Measurements from ENCODE around the gene SPRED2.
"Not testable (repeated sequence)": the region's sequence is repeated elsewhere in the genome, so short reads cannot be mapped to it uniquely, and the experiment has no call there.

Gene SPRED2

GRCh38 chr2:65339648-65340047 is 92.8 kb downstream of the SPRED2 start:
- no peak for ATAC-seq
- no peak for TF ChIP-seq TSHZ2 (CRISPR knock-in tag; IDR thresholded peaks at IDR 0.05)
- no peak for TF ChIP-seq CREB5 (CRISPR knock-in tag; IDR thresholded peaks at IDR 0.05; ENCODE audit: low read depth)
- TF ChIP-seq ISL1 (CRISPR knock-in tag; IDR thresholded peaks at IDR 0.05) = no peak
- TF ChIP-seq PPARA (CRISPR knock-in tag; IDR thresholded peaks at IDR 0.05; ENCODE audit: borderline replicate concordance) = no peak
- no peak for TF ChIP-seq ARNTL (CRISPR knock-in tag; IDR thresholded peaks at IDR 0.05; ENCODE audit: borderline replicate concordance, low read depth)
- TF ChIP-seq, protein P1, sequence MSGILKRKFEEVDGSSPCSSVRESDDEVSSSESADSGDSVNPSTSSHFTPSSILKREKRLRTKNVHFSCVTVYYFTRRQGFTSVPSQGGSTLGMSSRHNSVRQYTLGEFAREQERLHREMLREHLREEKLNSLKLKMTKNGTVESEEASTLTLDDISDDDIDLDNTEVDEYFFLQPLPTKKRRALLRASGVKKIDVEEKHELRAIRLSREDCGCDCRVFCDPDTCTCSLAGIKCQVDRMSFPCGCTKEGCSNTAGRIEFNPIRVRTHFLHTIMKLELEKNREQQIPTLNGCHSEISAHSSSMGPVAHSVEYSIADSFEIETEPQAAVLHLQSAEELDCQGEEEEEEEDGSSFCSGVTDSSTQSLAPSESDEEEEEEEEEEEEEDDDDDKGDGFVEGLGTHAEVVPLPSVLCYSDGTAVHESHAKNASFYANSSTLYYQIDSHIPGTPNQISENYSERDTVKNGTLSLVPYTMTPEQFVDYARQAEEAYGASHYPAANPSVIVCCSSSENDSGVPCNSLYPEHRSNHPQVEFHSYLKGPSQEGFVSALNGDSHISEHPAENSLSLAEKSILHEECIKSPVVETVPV (CRISPR knock-in tag; IDR thresholded peaks at IDR 0.05) = no peak
- no peak for TF ChIP-seq ZNF70 (CRISPR knock-in tag; IDR thresholded peaks at IDR 0.05)
- TF ChIP-seq CSDC2 (CRISPR knock-in tag; IDR thresholded peaks at IDR 0.05) = no peak
- TF ChIP-seq POU6F1 (CRISPR knock-in tag; IDR thresholded peaks at IDR 0.05; ENCODE audit: borderline replicate concordance, low read depth) = no peak
- TF ChIP-seq, protein P2, sequence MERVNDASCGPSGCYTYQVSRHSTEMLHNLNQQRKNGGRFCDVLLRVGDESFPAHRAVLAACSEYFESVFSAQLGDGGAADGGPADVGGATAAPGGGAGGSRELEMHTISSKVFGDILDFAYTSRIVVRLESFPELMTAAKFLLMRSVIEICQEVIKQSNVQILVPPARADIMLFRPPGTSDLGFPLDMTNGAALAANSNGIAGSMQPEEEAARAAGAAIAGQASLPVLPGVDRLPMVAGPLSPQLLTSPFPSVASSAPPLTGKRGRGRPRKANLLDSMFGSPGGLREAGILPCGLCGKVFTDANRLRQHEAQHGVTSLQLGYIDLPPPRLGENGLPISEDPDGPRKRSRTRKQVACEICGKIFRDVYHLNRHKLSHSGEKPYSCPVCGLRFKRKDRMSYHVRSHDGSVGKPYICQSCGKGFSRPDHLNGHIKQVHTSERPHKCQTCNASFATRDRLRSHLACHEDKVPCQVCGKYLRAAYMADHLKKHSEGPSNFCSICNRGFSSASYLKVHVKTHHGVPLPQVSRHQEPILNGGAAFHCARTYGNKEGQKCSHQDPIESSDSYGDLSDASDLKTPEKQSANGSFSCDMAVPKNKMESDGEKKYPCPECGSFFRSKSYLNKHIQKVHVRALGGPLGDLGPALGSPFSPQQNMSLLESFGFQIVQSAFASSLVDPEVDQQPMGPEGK (CRISPR knock-in tag; IDR thresholded peaks at IDR 0.05; ENCODE audit: borderline replicate concordance) = no peak

GRCh38 chr2:65338830-65339495 is 93.4 kb downstream of the SPRED2 start:
- not testable (repeated sequence) for ATAC-seq

GRCh38 chr2:65337915-65338314 is 94.5 kb downstream of the SPRED2 start:
- ATAC-seq = not testable (repeated sequence)

GRCh38 chr2:65334714-65335113 is 97.7 kb downstream of the SPRED2 start:
- TF ChIP-seq RARB (CRISPR knock-in tag; IDR thresholded peaks at IDR 0.05) (no peak), BACH2 (CRISPR knock-in tag; IDR thresholded peaks at IDR 0.05; ENCODE audit: borderline replicate concordance) (no peak), ZFP3 (CRISPR knock-in tag; IDR thresholded peaks at IDR 0.05) (no peak), ZNF70 (CRISPR knock-in tag; IDR thresholded peaks at IDR 0.05) (no peak)
- no peak for ATAC-seq

GRCh38 chr2:65331336-65332025 is 100.9 kb downstream of the SPRED2 start:
- ATAC-seq = no peak
- TF ChIP-seq PPARA (CRISPR knock-in tag; IDR thresholded peaks at IDR 0.05; ENCODE audit: borderline replicate concordance) (no peak), ZFP30 (CRISPR knock-in tag; IDR thresholded peaks at IDR 0.05) (no peak), ISL1 (CRISPR knock-in tag; IDR thresholded peaks at IDR 0.05) (no peak), POU6F1 (CRISPR knock-in tag; IDR thresholded peaks at IDR 0.05; ENCODE audit: borderline replicate concordance, low read depth) (no peak), TOX (CRISPR knock-in tag; IDR thresholded peaks at IDR 0.05; ENCODE audit: borderline replicate concordance) (no peak), BACH2 (CRISPR knock-in tag; IDR thresholded peaks at IDR 0.05; ENCODE audit: borderline replicate concordance) (no peak), CREB5 (CRISPR knock-in tag; IDR thresholded peaks at IDR 0.05; ENCODE audit: low read depth) (no peak), ZNF565 (CRISPR knock-in tag; conservative IDR thresholded peaks at IDR 0.05; ENCODE audit: low read depth) (no peak), ARNTL (CRISPR knock-in tag; IDR thresholded peaks at IDR 0.05; ENCODE audit: borderline replicate concordance, low read depth) (no peak), RARB (CRISPR knock-in tag; IDR thresholded peaks at IDR 0.05) (no peak), SNAI2 (CRISPR knock-in tag; IDR thresholded peaks at IDR 0.05) (no peak)
- TF ChIP-seq, protein P2 (CRISPR knock-in tag; IDR thresholded peaks at IDR 0.05; ENCODE audit: borderline replicate concordance) = no peak

Measured in SK-N-SH treated with all-trans-retinoic acid at 6 μM for 48 hours (cell line).